Activated CD8-positive, alpha-beta T cell treated with anti-CD3 and anti-CD28 coated beads for 36 hours (primary cell): ENCODE results near the gene ST6GALNAC4. TPM values are rescaled to one million over a fixed set of nuclear protein-coding genes. Genes with fewer than 3 reads are reported as not detected.

Experiments used
- ATAC-seq: fragments of 200-7000 bp; cut with Tn5 transposase; one replicate; pipeline ENCODE4 v1.10.0; 2021; ENCODE audit warnings: mild to moderate bottlenecking, moderate library complexity
- CTCF ChIA-PET: fragments of 350-600 bp; sonication (Branson Sonifier 250); formaldehyde crosslinking; loops from one replicate; lab custom pipeline; 2021; ENCODE audit warnings: antibody characterized with exemption; lab: Charles Lee
- POLR2A ChIA-PET: fragments of 350-600 bp; sonication (Branson Sonifier 250); formaldehyde crosslinking; loops from one replicate; lab custom pipeline; 2021; ENCODE audit warnings: antibody characterized with exemption; lab: Charles Lee
- DNase-seq: peaks from one replicate; pipeline ENCODE4 v3.0.0-alpha.2; 2020
- H3K27ac Mint-ChIP-seq: one replicate; pipeline ENCODE4 v1.8.0; 2021; ENCODE audit warnings: mild to moderate bottlenecking, mixed read lengths
- H3K27me3 Mint-ChIP-seq: one replicate; pipeline ENCODE4 v1.8.0; 2021; ENCODE audit warnings: mixed read lengths
- H3K36me3 Mint-ChIP-seq: one replicate; pipeline ENCODE4 v1.8.0; 2021; ENCODE audit warnings: low read depth, mixed read lengths
- H3K4me1 Mint-ChIP-seq: one replicate; pipeline ENCODE4 v1.8.0; 2021; ENCODE audit warnings: low read depth, mixed read lengths
- H3K4me3 Mint-ChIP-seq: one replicate; pipeline ENCODE4 v1.8.0; 2021; ENCODE audit warnings: mild to moderate bottlenecking, moderate library complexity, mixed read lengths
- H3K9me3 Mint-ChIP-seq: one replicate; pipeline ENCODE4 v1.8.0; 2021; ENCODE audit warnings: mixed read lengths
- CTCF ChIP-seq: fragments of 200-600 bp; IDR thresholded peaks from one replicate; pipeline ENCODE4 v1.8.0; 2022; ENCODE audit warnings: antibody characterized with exemption, mild to moderate bottlenecking
- intact Hi-C: fragments of 100-400 bp; cut with micrococcal nuclease; formaldehyde crosslinking; loops from one replicate; pipeline ENCODE4 v1.10.0; 2022
- total RNA-seq, 2 experiments: library from RNA; stranded (reverse); gene quantifications; one replicate each; pipeline ENCODE4 v1.2.3, GENCODE V29; 2021

ST6GALNAC4 gene
- total RNA-seq, 2 experiments from 2014 or later: 34.3 to 34.9 TPM

GRCh38 chr9:127949827-127950512, 33.1 kb upstream of the ST6GALNAC4 start:
- ATAC-seq (no peak), DNase-seq (no peak)
- Mint-ChIP-seq H3K9me3 (no peaks in the 10 kb centered on the region), H3K27ac (peak overlapping the region; percentile 87), H3K4me1 (peaks cover 61% of the 10 kb centered on the region), H3K27me3 (no peaks in the 10 kb centered on the region), H3K36me3 (peaks cover 21% of the 10 kb centered on the region), H3K4me3 (no peak overlapping the region)
- ChIA-PET CTCF (interaction anchor here (0.7 to 30.0 kb wide), 9 partner anchors 6 to 168 kb away, joined by 3 to 631 read pairs (median 5); no protein-coding TSS in a partner anchor), POLR2A (interaction anchor here (0.6 to 25.2 kb wide), 3 partner anchors 11 to 146 kb away, joined by 3 to 408 read pairs (median 3); partner anchors contain the start of gene EEIG1)
- TF ChIP-seq CTCF: no peak
- intact Hi-C loops: no loop called here

GRCh38 chr9:127947841-127948710, 31.2 kb upstream of the ST6GALNAC4 start:
- CTCF ChIA-PET: interaction anchor here (1.9 to 30.0 kb wide), 3 partner anchors 10 to 170 kb away, joined by 4 to 631 read pairs (median 9); no protein-coding TSS in a partner anchor
- no peak for TF ChIP-seq CTCF
- Mint-ChIP-seq H3K27ac (peak overlapping the region; percentile 87), H3K9me3 (no peaks in the 10 kb centered on the region), H3K36me3 (peaks cover 31% of the 10 kb centered on the region), H3K27me3 (no peaks in the 10 kb centered on the region), H3K4me3 (no peak overlapping the region), H3K4me1 (peaks cover 58% of the 10 kb centered on the region)
- intact Hi-C loops: no loop called here
- no peak for ATAC-seq
- POLR2A ChIA-PET: interaction anchor here (0.8 to 1.0 kb wide), 4 partner anchors 11 to 144 kb away, joined by 3 to 5 read pairs (median 4); partner anchors contain the start of gene DPM2
- no peak for DNase-seq

DNA sequence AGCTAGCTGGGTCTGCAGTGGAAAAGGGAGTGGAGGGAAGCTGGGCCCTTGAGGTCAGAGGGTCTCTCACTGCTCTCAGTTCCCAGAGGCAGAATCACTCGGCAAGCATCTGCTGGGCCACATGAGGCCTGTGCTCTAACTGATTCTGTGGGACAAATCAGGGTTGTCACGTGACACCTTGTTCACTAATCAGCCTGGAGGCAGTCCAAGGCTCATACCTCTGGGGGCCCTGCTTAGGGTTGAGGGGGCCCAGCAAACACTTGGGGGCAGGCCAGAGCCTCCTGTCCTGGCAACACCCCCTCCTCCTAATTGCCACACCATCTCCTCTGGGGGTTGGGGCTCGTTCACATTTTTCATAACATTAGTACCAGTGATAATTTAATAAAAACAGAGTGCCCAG, 29.9 kb upstream of the ST6GALNAC4 start:
- Mint-ChIP-seq H3K27ac (peak overlapping the region; percentile 55), H3K4me3 (no peak overlapping the region), H3K36me3 (peaks cover 41% of the 10 kb centered on the region), H3K27me3 (no peaks in the 10 kb centered on the region), H3K4me1 (peaks cover 53% of the 10 kb centered on the region), H3K9me3 (no peaks in the 10 kb centered on the region)
- DNase-seq: no peak
- ChIA-PET CTCF (interaction anchor here (1.2 to 30.0 kb wide), 4 partner anchors 11 to 171 kb away, joined by 4 to 631 read pairs (median 92); no protein-coding TSS in a partner anchor), POLR2A (interaction anchor here (0.6 to 1.2 kb wide), 2 partner anchors 30 to 89 kb away, joined by 3 read pairs; no protein-coding TSS in a partner anchor)
- no peak for ATAC-seq
- intact Hi-C loops: no loop called here
- no peak for TF ChIP-seq CTCF

- TF ChIP-seq CTCF: no peak
- Mint-ChIP-seq H3K27me3 (no peaks in the 10 kb centered on the region), H3K27ac (peak overlapping the region; percentile 28), H3K9me3 (no peaks in the 10 kb centered on the region), H3K4me3 (no peak overlapping the region), H3K36me3 (peaks cover 41% of the 10 kb centered on the region), H3K4me1 (peaks cover 47% of the 10 kb centered on the region)
- intact Hi-C loops: no loop called here
- DNase-seq: no peak
- CTCF ChIA-PET: interaction anchor here (1.2 to 30.0 kb wide), 4 partner anchors 12 to 172 kb away, joined by 4 to 631 read pairs (median 92); no protein-coding TSS in a partner anchor
- POLR2A ChIA-PET: no interaction called here
- no peak for ATAC-seq
These were observed 29.1 kb upstream of the ST6GALNAC4 start for GRCh38 chr9:127945942-127946341.
